Activated CD8-positive, alpha-beta memory T cell treated with anti-CD3 and anti-CD28 coated beads, Interleukin-2, amount 50 U/mL, for 24 hours (primary cell): Measurements from ENCODE around the gene IGSF6.
"Not testable (repeated sequence)": the region's sequence is repeated elsewhere in the genome, so short reads cannot be mapped to it uniquely, and the experiment has no call there.

Experiments used
- DNase-seq: peaks from one replicate; pipeline ENCODE4 v3.0.0-alpha.2; 2020; ENCODE audit errors: extremely low read depth

The IGSF6 gene, protein sequence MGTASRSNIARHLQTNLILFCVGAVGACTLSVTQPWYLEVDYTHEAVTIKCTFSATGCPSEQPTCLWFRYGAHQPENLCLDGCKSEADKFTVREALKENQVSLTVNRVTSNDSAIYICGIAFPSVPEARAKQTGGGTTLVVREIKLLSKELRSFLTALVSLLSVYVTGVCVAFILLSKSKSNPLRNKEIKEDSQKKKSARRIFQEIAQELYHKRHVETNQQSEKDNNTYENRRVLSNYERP

DNA sequence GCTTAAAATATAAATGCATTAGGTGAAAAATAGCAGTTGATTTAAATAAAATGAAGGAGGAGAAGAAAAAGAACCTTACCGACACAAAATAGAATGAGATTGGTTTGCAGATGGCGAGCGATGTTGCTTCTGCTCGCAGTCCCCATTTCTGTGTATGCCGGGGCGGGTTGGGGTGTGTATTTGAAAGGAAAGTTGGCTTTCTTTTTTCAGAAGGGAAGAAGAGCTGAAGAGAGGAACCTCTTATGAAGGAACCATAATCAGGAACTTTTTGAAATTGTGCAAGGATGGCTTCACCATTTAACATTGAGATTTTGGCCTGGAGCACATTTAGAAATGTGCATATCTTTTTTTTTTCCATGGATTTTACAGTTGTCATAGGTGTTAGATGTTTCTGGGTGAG, at the start of gene IGSF6:
Gene IGSF6 (minus strand): TSS at position 156 of the 400 bp plus-strand sequence. CDS start 10 bp downstream, at position 146.
- DNase-seq = no peak

DNA sequence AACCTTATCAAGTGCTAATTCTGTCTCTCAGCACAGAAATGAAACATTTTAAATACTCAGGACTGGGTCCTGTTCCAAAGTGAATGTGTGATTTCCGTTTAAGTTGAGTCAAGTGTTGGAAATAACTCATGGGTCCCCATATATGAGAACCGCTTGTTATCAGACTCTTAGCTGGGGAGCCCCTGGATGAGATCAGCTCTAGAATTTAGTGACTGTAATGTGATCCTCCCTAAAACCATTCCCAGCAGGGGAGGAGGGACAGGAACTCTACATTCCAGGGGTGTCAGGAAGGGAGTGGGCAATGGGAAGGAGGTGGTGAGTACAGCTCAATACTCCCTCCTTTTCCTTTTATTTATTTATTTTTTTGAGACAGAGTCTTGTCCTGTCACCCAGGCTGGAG, 48.9 kb upstream of the IGSF6 start:
- no peak for DNase-seq

DNA sequence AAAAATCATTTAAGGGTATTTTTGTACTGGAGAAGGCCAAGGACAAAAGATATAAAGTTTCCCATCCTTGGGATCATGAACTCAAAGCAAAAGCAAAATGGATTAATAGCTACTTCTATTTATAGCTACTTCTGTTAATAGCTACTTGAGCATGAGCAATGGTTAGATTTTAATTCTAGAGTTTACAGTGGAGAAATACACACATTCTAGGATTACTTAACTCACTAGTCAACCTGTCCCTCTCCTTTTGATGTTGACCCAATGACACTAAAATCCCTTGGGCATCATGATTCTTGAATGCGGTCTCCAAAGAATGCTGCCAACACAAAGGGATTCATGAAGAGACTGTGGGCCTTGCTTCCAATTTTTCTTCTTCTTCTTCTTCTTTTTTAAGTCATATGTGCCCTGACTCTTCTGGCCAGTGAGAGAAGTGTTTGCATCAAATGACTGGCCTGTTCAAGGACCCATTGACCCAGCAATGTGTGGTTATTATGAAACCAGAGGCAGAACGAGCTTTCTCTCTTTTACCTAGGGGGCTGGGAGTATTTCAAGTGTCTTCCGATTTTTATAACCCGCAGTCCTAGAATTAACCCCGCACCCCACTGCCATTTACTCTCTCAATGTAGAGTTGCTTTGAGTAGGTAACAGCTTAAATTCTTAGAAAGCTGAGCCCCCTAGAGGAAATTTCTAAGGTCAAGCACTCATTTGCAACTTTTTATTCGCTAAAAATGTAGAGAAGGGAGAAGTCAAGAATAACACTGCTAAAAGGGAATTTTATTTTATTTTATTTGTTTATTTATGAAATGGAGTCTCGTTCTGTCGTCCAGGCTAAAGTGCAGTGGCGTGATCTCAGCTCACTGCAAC, 46.0 kb upstream of the IGSF6 start:
- no peak for DNase-seq

DNA sequence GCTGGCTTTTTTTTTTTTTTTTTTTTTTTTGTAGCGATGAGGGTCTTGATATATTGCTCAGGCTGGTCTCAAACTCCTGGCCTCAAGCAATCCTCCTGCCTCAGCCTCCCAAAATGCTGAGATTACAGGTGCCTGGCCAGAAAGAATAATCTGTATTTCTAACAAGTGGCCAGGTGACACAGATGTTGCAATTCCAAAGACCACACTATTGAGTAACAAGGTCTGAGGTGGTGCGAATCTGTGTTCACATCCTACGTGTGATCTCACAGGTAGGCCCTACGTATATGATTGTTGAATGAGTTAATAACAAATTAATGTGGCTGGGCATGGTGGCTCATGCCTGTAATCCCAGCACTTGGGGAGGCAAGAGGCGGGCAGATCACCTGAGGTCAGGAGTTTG, 44.6 kb upstream of the IGSF6 start:
- DNase-seq = no peak

DNA sequence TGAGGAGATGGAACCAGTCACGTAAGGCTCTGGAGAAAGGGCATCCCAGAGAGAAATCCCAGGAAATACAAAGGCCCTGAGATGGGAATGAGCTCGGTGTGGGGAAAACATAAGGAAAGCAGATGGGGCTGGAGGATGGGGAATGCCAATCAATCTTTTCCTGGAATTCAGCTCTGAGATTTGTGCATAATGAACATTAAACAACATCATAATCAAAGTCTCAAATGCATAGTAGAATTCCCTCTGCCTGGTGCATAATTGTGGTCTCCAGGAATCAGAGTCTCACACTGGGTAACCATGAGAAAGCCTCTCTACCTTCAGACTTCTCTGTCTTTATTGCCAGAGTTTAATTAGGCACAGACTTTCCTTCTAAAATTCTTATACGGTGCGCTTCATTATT, 42.2 kb upstream of the IGSF6 start:
- DNase-seq = no peak

DNA sequence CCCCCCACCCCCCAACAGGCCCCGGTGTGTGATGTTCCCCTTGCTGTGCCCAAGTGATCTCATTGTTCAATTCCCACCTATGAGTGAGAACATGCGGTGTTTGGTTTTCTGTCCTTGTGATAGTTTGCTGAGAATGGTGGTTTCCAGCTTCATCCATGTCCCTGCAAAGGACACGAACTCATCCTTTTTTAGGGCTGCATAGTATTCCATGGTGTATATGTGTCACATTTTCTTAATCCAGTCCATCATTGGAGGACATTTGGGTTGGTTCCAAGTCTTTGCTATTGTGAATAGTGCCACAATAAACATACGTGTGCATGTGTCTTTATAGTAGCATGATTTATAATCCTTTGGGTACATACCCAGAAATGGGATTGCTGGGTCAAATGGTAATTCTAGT, 38.6 kb upstream of the IGSF6 start:
- not testable (repeated sequence) for DNase-seq

DNA sequence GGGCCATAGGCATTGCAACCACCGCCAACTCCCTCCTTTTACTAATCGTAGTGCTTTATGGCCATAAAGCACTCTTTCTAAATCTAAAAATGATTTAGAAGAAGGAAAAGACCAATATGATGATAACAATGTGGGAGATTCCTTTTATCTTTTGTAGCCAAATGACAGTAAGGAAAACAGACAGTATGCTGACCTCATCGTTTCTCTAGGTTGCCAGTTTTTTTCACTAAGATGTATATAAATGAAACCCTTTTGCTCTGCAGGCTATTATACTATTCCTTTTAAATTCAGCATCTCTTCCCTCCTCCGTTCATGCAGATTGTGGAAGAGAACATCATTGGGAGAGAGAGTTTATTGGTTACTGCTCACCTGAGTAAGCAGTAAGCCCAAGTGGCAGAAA, 36.7 kb upstream of the IGSF6 start:
- no peak for DNase-seq

DNA sequence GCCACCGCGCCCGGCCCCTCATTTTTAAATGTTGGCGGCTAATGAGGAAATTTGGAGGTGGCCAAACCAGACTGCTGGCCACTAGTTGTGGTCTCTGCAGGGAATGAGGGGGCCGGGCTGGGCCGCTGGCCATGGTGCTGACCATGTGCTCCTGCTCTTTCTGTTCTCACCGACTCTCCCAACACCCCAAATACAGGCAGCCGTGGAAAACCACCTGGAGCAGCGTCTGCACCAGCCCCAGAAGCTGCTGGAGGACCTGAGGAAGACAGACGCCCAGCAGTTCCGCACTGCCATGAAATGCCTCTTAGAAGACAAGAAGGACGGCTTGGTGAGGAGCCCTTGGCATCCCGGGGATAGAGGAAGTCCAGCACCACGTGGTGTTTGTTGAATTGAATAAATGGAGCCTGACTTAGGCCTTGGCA, 32.6 kb upstream of the IGSF6 start:
- no peak for DNase-seq

DNA sequence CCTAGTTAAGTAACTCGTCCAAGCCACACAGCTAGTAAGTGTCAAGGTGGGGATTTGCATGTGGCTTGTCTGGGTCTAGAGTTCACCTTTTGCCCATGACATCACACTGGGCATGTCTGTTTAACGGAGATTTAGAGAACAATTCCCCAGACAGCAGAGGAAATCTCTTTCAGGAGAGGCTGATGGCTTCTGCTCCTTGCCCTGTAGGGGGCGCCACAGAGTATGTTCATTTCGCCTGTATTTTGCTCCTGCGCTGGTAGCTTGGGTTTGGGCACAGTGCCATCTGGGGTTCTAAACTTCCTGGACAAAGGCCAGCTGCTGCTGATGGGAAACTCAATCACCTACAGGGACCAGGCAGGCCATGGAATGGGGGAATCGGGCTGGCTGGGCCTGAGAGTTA, 31.8 kb upstream of the IGSF6 start:
- DNase-seq = no peak

DNA sequence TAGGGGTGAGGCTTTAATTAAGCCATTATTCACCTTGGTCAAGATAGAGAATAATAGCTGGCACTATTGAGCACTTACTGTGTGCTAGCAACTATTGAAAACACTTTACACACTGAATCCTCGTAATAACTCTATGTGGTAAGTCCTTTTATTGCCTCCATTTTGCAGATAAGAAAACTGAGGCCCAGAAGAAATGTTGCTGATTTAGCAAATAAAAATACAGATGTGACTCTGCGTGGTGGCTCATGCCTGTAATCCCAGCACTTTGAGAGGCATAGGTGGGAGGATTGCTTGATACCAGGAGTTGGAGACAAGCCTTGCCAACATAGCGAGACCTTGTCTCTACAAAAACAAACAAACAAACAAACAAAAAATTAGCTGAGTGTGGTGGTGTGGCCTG, 30.8 kb upstream of the IGSF6 start:
- DNase-seq = no peak

DNA sequence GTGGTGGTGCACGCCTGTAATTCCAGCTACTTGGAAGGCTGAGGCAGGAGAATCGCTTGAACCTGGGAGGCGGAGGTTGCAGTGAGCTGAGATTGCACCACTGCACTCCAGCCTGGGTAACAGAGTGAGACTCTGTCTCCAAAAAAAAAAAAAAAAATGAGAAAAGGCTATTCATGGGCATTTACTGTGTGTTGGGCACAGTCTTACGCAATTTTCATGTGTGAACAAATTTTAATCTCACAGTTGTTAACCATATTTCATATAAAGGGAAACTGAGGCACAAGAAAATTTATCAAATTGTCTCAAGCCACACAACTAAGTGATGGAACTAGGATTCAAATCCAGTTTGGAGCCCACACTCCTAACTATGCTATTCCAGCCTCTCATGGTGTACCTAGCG, 28.3 kb upstream of the IGSF6 start:
- DNase-seq = not testable (repeated sequence)

DNA sequence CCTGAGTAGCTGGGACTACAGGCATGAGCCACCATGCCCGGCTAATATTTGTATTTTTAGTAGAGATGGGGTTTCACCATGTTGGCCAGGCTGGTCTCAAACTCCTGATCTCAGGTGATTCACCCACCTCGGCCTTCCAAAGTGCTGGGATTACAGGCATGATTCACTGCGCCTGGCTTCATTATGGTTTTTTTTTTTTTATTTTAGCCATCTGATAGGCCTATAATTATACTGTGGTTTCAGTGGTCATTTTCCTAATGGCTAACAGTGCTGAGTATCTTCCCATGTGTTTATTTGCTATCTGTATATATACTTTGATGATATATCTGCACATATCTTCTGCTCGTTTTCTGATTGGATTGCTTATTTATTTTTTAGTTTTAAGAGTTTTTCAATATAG, 22.0 kb upstream of the IGSF6 start:
- not testable (repeated sequence) for DNase-seq

DNA sequence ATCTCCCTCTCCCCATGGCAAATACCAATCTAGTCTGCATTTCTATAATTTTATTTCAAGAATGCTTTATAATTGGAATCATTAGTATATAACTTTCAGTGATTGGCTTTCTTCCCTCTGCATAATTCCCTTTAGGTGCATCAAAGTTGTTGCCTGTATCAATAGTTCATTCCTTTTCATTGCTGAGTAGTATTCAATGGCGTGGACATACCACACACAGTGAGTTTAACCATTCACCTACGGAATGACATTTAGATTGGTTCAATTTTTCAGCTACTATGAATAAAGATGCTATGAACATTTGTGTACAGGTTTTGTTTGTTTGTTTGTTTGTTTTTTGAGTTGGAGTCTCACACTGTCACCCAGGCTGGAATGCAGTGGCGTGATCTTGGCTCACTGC, 21.1 kb upstream of the IGSF6 start:
- no peak for DNase-seq

DNA sequence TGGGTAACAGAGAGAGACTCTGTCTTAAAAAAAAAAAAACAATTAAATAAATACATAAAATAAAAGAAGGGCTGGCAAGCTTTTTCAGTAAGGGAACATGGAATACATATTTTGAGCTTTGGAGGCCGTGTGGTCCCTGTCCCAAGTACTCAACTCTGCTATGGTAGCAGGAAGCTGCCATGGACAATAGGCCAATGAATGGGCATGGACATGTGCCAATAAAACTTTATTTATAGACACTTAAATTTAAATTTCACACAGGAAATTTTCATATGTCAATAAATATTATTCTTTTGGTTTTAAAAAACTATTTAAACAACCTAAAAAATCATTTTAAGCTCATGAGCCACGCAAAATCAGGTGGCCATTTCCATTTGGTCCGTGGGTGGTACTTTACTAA, 15.2 kb upstream of the IGSF6 start:
- no peak for DNase-seq

DNA sequence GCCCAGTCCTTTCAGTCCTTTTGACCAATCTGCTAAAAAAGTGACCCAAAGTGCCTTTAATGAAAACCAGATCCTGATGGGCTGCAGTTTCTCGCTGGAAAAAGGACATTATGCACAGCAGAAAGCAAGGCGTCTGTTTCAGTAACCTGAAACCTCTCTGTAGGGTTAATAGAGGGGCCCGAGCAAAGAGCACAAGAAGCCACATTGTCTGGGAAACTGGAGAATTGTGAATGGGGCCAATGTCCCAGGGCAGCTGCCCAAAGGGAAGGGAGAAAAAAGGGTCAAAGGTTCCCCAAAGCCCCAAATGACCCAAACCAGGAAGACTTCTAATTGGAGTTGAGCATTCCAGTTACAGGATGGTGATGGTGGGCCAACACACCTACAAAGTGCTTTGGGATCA, 14.4 kb upstream of the IGSF6 start:
- no peak for DNase-seq

DNA sequence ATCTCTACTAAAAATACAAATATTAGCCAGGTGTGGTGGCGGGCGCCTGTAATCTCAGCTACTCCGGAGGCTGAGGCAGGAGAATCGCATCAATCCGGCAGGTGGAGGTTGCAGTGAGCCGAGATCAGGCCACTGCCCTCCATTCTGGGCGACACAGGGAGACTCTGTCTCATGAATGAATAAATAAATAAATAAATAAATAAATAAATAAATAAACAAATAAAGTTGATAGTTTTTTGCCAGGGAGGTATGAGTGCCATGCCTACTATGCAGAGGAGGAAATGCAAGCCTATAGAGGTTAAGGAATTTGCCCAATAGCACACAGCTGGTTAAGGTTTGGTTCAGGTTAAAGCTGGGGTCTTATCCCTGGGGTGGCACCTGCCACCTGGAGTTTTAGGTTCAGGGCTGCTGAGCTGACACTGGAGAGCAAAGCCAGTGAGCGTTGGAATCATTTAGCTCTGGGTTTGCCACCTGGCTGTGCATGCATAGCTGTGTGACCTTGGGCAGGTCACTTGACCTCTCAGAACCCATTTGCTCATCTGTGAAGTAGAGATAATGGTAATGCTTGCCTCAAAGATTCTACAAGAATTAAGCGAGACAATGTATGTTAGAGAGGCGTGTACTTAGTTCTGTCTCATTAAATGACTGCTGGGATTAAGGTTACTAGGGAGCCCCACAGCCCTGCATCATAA, 12.5 kb upstream of the IGSF6 start:
- no peak for DNase-seq

DNA sequence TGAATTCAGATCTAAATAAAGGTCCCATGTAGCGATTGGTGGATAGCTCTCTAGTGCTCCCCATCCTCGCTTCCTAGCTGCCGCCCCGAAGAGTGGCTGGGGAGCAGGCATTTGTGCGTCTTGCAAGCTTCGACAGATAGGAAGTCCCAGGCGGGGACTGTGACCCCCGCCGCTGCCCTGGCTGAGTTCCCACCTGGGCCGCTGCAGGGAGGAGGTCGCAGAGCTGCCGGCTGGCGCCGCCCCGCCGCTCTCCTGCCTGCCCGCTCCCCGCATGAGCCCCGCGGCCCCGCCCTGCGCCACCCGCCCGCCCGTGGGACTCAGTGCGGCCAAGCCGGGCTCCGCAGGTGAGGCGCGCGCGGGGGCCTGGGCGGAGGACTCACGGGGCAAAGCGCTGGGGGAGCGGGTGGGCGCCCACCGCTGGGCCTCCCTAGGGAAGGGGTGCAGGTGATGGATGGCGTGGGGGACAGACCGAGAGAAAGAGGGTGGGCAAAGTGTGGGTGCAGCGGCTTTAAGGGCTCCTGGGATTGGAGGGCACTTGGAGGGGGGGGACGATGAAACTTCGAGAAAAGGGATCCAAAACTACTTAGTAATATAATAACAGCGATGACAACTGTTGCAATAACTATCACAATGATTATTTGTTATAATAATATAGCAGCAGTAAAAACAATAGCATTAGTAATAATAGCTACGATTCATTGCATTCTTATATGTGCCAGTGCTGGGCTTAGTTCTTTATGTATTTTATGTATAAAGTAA, 11.7 kb upstream of the IGSF6 start, which contains the start of gene OTOA:
Gene OTOA (plus strand): TSS at position 80 of the 759 bp plus-strand sequence. CDS start 14,547 bp downstream, outside the sequence.
- DNase-seq = no peak

DNA sequence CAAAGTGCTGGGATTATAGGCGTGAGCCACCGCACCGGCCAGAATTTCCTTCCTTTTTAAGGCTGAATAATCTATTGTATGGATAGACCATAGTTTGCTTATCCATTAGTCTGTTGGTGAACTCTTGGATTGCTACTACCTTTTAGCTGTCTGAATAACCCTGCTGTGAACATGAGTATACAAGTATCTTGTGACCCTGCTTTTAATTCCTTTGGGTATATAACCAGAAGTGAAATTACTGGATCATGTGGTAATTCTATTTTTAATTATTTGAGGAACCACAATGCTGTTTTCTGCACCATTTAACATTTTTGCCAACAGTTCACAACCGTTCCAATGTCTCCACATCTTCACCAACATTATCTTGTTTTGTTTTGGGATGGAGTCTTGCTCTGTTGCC, 6.7 kb upstream of the IGSF6 start:
- DNase-seq = no peak

DNA sequence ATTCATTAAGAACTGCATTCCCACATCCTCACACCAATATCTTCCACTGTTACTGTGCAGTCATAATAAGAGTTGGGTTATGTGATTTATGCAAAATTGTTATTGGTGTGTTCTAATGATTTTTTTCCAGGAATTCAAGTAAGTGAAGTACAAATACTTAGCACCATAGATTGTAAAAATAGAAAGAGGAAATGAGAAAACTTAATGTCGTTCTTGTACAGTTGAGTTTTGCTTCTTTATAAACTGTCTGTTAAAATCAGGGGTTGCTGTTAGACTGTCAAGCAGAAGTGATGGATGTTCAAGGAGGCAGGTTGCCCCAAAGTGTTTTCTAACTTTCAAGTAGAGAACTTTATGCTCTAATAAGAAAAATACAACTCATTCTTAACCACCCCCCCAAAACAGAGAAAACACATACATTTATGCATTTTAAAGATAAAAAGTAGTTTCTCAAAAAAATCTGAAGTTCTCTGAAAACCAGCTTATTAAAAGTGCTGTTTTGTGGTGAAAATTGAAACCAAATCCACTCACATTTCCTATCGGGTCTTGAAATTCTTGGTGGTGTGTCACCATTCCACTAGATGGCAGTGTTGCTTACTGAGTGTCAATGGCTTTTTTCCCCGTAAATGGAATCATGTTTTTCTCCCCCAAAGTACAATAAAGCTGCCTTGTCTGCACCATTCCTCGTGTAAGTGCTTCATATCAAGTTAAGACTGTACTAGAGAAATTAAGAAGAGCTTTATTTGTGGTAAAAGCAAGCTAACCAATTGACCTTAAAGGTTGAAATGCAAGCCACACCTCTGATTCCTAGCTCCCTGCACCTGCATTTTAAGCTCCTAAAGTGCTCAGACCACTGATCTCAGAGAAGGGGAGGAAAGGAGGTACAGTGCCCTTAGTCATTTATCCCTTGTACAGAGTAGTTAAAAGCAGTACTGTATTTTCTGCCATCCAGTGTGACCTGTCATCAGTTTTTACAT, 4.7 kb upstream of the IGSF6 start:
- DNase-seq = no peak

DNA sequence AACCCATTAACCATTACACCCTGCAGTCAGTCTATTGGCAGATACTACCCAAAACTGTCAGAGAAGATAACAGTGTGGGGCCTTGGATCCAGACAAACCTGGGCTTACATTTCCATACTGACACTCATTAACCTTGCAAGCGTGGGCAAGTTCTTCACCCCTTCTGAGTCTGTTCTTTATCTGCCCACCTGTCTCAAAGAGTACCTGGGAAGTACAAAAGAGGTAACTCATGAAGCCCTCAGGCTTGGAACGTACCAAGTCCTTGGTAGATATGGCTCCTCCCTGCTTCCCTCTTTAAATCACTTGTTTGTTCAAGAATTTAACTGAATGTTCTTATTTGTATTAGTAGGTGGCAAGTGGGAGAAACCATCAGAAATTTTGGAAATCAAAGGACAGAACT, 2.5 kb upstream of the IGSF6 start:
- no peak for DNase-seq

DNA sequence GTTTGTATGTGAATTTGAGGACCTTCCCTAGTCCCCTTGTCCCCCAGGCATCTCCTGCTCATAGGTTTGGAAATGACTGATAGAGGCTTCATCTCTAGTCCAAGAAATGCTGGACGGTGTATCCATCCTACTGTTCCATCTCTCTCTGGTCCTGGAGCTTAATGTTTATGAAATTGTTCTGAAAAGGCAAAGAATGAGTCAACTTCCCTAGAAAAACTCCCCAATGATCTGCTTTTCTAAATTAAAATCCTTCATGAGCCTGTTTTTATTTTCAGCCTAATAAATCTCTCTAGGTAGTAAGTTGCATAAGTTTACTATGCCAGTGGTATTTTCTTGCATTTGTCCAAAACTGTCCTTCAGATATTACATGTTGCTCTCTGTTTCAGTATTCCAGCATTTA, 2.1 kb upstream of the IGSF6 start:
- DNase-seq = no peak
